H1 (cell line): ENCODE results near the gene BCAR3. TPM values are rescaled to one million over a fixed set of nuclear protein-coding genes. Genes with fewer than 3 reads are reported as not detected.

ENCODE experiments used
- POLR2A ChIP-seq, 2 experiments: IDR thresholded peaks; 1 replicate in 1 of 2; 2 replicates in 1 of 2; pipeline ENCODE4 v1.6.1; 2011; ENCODE audit warnings: low read depth in 2 of 2, low read length in 2 of 2, mild to moderate bottlenecking in 2 of 2; ENCODE audit errors: control extremely low read depth in 1 of 2
- SIN3A ChIP-seq, 2 experiments: IDR thresholded peaks in 1 of 2; conservative IDR thresholded peaks in 1 of 2; 2 replicates each; pipeline ENCODE4 v1.6.1; 2011 to 2012; ENCODE audit warnings: low read length in 2 of 2, improper control_type of control experiment in 1 of 2, low read depth in 1 of 2, mild to moderate bottlenecking in 1 of 2
- polyA plus RNA-seq, 7 experiments: library from polyadenylated mRNA; depleted of rRNA in 3 of 7; stranded (reverse) in 5 of 7; unstranded in 2 of 7; fragments of >200 nt in 5 of 7; fragments of 200-250 nt in 2 of 7; gene quantifications; 1 replicate in 5 of 7; 2 replicates in 1 of 7; 4 replicates in 1 of 7; pipeline versions ENCODE4 v1.2.1 to v1.2.3, GENCODE V29; 2011 to 2013; ENCODE audit warnings: missing spikeins in 2 of 7, mixed read lengths in 2 of 7
- total RNA-seq: library from RNA; stranded (reverse); fragmentation: NEBNext Ultra II Directional; extraction: Animal tissue kit (Norgen Biotek cat#: 25700); gene quantifications from 2 replicates; pipeline ENCODE4 v1.2.1, GENCODE V29; 2021

BCAR3 gene
- total and polyA plus RNA-seq, 2 of the 8 experiments (the other 6 are each of a cell fraction or from before 2014, with no cell fraction given): 5.6 to 9.2 TPM

DNA sequence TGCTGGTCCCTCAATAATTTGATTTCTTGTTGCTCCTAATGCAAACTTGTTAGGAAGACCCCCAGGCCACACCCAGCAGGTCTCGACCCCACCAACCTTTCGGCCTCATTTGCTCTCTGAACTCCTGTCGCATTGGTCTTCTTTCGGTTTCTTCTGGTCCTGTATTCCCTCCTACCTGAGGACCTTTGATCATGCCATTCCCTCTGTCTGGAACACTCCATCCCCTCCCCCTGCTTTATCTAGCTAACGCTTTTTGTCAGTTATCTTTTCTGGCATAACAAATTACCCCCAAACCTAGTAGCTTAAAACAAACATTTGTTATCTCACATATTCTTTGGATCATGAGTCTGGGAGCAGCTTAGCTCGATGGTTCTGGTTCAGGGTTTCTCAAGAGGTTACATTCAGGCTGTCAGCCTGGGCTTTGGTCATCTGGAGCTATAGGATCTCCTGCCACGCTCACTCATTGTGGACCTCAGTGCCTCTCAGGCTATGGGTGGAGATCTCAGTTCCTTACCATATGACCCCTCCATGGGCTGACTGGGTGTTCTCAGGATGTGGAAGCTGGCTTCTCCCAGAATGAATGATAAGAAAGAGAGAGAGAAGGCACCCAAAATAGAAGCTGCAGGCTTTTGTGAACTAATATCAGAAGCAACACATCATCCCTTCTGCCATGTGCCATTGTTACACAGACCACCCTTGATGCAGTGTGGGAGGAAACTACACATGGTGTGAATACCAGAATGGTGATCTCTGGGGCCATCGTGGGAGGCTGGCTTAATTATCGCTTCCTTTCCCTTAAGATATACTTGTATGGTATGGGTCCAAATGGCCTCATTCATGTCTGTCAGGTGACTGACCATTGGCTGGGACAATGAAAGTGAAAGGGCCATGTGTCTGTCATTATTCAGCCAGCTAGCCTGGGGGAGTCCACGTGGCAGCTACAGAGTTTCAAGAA is 29.1 kb upstream of the BCAR3 start (continued):
- TF ChIP-seq SIN3A (conservative IDR thresholded peaks at IDR 0.05 in 1 of 2, IDR thresholded peaks at IDR 0.05 in 1 of 2; ENCODE audit: low read depth in 1 of 2, low read length in 2 of 2) (no peak), POLR2A (IDR thresholded peaks at IDR 0.05; ENCODE audit: control extremely low read depth in 1 of 2, low read depth in 2 of 2, low read length in 2 of 2) (no peak)
- TF ChIP-seq, all 59 proteins: peak for 0
